Hindlimb muscle (tissue), 1 donor: ENCODE data around the gene TPSB2. TPM values are rescaled to one million over a fixed set of nuclear protein-coding genes. Genes with fewer than 3 reads are reported as not detected.
"Not testable (repeated sequence)": the region's sequence is repeated elsewhere in the genome, so short reads cannot be mapped to it uniquely, and the experiment has no call there.

Experiments
- DNase-seq: peaks from one replicate; pipeline ENCODE4 v3.0.0-alpha.2; 2013
- polyA plus RNA-seq: library from polyadenylated mRNA; unstranded; fragments of 120-200 nt; gene quantifications from one replicate; pipeline ENCODE4 v1.2.1, GENCODE V29; 2013; ENCODE audit not compliant: insufficient read length

Gene TPSB2
- 2.7 TPM for polyA plus RNA-seq

DNA sequence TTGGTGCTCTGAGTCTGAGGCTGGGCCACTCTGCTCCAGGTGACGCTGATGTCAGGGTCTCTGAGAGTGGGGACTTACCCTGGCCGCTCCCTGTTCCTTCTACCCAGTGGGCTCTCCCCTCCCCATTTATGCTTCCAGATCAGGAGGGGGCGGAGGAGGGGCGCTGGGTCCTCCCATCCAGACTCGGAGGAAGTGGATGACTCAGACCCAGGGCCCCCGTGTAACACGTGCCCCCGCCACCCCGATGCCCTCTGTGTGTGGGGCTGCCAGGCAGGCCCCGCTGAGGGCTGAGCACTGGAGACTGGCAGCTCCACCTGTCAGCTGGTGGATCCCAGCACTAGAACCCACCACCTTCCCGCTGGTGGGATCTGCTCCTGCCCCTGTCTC lies at the start of gene TPSB2:
TPSB2 (minus strand) TSS at position 101 of the 387 bp plus-strand sequence. CDS start 233 bp downstream, outside the sequence.
- not testable (repeated sequence) for DNase-seq

DNA sequence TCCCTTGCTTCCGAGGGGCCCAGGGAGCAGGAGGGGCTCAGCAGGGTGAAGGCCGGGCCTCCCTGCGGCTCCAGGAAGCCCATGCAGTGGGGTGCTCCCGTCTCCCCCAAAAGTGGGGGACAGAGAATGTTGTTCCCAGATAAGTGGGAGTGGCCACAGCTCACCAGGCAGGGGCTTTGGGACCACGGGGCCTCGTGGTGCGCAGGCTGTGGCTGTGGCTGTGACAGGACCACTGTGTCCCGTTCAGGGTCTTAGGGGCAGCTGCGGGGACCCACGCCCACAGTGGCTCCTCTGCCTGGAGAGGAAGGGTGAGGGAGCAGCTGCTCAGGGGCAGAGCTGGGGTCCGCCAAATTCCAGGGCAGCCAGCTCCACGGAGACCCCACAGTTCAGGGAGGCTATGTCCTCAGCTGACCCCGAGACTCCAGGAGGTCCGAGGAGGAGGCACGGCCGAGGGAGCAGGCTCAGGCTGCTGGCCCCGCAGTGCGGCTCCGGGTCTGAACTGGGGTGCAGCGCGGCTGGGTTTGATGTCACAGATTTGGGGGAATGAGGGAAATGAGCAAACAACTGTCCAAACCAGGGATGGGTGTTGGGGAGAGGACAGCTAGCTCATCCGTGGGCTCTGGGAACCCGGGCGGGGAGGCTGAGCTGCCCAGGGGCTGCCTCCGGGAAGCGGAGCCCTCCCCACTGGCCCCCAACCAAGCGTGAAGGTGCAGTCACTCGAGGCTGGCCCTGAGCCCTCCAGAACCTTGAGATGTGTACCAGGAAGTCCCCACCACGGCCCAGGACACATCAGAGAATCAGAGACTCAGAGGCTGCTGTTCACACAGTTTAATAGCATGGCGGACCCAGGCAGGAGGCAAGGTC lies 49.3 kb upstream of the TPSB2 start:
- DNase-seq, result no peak

DNA sequence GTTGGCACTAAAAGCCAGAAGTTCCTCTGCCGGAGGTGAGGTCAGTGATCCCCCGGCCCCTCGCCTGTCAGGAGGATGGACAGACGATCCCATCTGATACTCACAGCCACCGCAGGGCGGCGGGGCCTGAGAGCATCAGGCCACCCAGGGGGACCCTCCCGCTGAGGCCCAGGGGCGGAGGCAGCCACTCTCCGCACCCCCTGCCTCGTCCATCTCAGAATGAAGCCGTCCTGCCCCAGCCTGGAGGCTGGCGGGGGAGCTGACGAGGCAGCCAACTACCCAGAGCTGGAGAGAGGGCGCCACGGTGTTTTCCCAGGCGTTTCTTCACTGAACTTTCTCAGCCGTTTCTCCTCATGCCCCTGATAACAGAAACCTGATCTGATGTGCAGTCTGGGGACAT lies 48.5 kb upstream of the TPSB2 start:
- no peak for DNase-seq

DNA sequence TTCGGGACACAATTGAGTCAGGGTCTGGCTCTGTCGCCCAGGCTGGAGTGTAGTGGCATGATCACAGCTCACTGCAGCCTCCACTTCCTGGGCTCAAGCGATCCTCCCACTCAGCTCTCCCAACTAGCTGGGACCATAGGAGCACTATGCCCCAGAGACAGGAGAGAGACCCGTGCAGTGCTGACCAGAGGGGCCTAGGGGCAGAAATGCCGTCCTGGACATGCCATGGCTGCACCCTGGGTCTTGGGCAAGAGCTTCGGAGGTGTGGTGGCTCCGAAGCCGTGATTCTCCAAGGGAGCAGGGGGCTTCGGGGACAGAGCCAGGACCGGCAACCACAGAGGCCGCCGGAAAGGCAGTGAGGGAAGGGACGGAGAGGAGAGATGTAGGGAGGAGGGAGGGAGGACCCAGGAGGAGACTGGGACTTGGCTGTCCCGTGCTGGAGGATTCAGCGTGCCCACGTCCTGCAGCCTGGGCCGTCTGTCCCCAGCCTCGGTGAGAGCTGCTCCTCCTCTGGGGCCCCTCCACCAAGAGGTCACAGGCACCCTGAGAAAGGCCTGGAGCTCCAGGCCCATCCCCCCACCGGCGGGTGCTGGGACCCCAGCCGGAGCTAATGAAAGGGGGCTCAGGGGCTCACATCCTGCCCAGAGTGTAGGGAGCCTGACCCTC lies 47.8 kb upstream of the TPSB2 start:
- DNase-seq, result no peak

DNA sequence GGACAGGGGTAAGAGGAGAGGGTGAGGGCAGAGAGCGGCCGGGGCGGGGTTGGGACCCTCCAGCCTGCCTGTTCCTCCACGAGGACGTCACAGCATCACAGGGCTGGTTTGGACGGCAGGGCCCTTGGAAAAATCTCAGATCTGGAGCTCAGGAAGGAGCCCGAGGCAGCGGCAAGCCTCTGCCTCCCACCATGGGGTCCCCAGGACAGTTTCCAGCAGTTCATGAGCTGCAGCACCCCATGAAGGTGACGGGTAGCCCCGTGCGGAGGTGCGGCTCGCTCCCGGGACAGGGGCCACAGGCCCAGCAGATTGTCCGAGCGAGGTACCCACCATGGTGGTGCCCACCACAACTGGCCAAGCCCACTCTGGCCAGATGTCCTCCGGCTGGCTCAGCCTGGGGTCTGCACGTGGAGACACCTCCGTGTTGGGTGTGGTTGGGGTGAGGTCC lies 47.2 kb upstream of the TPSB2 start:
- no peak for DNase-seq

DNA sequence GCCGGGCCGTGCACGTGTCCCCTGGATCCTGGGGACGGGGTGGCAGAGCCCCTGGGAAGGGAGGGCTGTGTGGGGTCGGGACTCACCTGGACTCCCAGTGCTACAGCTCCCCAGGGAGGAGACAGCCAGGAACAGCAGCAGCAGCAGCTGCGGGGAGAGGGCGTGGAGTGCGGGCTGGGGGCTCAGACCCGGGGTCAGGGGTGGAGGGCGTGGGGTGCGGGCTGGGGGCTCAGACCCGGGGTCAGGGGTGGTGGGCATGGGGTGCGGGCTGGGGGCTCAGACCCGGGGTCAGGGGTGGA lies 46.5 kb upstream of the TPSB2 start:
- DNase-seq, result no peak

DNA sequence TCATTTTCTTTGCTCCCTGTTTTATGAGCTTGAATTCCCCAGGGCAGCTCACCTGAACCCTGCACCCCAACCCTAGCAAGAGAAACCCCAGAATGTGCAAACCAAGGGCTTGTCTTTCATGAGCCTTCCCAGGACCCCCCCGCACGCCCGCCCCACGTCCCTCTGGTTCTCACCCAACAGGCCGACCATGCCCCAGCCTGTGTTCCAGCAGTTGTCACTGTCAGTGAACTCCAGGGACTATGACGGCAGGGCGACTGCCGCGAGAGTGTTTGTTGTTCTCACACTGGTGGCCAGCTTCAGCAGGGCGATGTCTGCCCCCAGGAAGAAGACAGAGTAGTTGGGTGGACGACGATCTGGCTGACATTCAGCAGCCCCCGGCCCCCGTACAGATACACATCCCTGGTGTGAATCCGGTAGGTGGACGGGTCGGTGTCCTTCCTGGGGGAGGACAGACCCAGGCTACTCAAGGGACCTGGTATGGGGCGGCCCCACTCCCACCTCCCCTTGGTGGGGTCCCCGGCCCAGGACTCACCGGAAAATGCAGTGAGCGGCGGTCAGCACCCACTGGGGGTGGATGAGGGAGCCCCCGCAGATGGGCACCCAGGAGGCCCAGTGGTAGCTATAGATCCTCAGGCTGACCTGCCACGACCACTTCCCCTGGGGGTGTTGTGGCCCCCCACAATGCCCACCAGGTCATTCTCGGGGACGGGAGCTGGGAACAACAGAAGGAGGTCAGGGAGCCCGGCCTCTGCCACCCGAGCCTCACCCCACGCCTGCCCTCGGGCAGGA lies 46.0 kb upstream of the TPSB2 start:
- DNase-seq, result no peak

DNA sequence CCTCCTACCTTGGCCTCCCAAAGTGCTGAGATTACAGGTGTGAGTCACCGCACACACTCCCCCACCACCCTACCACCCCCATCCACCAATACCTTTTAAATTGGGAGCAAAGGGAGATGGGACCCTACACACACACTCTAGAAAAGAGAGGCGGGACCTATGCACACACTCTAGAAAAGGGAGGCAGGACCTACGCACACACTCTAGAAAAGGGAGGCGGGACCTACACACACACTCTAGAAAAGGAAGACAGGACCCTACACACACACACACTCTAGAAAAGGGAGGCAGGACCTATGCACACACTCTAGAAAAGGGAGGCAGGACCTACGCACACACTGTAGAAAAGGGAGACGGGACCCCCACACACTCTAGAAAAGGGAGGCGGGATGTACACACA lies 44.8 kb upstream of the TPSB2 start:
- DNase-seq, result no peak

DNA sequence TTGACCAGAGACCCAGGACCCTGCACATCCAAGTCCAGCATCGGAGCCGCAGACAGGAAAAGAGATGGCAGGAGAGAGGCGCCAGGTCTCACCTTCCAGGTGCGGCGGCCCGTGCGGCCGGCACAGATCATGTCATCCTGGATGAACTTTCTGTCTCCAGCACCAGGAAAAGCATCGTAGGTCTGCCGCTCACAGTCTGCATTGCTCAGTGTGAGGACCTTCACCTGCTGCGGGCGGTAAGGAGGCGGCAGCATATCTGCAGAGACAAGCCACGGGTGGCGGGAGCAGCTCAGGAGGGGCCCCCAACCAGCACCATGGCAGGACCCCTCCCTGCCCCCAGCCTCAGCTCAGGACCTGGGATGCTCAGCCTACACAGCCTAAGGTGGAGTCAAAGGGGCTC lies 43.8 kb upstream of the TPSB2 start:
- DNase-seq, result no peak

DNA sequence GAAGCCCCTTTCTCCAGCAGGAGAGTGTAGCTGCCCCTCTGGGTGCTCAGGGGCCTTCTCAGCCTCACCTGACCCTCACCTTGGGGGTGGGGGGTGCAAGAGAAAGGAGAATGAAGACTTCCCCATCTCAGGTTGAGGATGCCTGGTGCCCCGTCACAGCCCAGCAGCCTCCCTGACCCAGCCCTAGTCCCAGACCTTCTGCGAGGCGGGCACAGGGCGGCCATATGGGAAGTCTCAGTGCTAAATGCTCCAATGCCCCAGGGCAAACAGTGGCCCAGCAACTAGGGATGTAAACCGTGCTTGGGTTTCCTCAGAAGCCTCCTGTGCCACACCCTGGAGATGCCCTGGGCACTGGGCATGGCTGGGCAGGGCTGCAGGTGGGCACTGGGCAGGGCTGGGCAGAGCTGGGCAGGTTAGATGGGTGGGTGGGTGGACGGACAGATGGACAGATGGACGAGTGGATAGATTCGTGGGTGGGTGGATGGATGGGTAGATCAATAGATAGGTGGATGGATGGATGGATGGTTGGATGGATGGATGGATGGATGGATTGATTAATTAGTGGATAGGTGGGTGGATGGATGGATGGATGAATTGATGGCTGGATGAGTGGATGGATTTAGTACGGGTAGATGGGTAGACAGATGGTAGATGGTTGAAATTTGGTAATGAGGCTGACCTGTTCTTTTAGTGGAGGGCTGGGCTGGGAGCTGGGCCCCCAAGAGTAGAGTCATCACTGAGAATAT lies 42.6 kb upstream of the TPSB2 start:
- no peak for DNase-seq

DNA sequence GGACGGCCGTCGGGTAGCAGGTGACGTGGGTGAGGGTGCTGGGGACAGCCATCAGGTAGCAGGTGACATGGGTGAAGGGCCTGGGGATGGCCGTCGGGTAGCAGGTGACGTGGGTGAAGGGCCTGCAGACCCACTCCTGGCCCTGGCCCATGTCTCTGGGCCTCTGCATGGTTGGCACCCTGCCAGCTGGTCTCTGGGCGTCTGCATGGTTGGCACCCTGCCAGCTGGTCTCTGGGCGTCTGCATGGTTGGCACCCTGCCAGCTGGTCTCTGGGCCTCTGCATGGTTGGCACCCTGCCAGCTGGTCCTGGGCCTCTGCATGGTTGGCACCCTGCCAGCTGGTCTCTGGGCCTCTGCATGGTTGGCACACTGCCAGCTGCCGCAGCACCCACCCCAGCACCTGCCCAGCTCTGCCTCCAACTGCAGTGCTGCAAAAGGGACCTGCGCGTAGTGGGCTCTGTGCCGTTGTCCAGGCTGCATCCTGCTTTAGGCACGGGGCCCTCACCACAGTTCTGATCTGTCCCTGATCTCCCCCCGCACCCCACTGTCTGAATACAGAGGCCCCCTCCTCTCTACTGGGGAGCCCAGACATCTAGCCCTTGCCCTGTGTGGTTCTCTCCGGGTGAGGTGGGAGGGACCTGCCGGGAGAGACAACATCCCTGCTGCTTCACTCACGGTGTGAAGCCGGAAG lies 41.9 kb upstream of the TPSB2 start:
- not testable (repeated sequence) for DNase-seq

DNA sequence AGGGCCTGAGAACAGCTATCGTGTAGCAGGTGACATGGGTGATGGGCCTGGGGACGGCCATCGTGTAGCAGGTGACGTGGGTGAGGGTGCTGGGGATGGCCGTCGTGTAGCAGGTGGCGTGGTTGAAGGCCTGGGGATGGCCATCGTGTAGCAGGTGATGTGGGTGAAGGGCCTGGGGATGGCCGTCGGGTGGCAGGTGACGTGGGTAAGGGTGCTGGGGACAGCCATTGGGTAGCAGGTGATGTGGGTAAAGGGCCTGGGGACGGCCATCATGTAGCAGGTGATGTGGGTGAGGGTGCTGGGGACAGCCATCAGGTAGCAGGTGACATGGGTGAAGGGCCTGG lies 41.4 kb upstream of the TPSB2 start:
- DNase-seq, result no peak

DNA sequence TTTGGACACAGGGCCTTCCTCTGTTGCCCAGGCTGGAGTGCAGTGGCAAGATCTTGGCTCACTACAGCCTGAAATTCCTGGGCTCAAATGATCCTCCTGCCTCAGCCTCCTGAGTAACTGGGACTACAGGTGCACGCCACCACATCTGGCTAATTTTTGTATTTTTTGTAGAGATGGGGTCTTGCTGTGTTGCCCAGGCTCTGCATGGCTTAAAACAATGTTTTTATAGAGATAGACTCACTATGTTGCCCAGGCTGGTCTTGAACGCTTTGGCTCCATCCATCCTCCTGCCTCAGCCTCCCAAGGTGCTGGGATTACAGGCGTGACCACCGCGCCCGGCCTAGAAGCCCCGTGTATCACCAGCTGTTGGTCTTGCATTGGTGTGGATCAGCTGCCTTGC lies 39.4 kb upstream of the TPSB2 start:
- not testable (repeated sequence) for DNase-seq

DNA sequence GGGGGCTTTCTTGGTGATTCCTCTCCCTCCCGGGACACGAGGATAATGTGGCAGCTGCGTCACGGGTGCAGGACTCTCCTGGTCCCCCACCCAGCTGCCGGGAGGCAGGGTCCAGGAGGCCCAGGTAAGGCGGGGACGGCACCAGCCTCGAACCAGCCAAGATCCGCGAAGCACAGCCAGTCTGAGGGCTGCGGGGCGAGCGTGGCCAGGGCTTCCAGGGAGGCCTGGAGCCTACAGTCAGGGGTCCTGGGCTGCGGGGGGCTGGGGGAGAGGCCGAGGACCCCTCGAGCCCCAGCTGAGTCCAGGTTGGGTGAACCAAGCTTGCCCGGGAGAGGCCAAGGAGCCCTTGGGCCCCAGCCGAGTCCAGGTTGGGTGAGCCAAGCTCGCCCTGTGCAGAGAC lies 35.8 kb upstream of the TPSB2 start:
- DNase-seq, result no peak

DNA sequence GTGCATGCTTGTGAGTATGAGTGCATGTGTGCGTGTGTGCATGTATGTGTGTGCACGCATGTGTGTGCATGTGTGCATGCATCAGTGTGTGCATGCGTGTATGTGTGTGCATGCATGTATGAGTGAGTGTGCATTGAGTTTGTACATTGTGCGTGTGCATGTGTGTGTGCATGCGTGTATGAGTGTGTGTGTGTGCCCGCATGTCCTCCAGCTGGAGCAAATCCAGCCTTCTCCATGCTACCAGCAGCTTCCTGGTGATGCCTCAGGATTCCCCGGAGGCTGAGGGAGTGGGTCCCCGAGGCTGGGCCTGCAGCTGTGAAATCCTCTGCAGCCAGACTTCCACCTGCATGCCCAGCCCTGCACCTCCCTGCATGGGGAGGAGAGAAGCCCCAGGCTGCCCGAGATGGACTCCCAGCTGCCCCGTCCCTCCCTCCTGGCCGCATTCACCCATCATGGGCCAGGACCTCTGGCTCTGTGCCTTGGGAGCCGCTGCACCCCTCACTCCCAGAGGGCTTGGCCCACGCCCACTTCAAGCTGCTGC lies 35.2 kb upstream of the TPSB2 start:
- no peak for DNase-seq

DNA sequence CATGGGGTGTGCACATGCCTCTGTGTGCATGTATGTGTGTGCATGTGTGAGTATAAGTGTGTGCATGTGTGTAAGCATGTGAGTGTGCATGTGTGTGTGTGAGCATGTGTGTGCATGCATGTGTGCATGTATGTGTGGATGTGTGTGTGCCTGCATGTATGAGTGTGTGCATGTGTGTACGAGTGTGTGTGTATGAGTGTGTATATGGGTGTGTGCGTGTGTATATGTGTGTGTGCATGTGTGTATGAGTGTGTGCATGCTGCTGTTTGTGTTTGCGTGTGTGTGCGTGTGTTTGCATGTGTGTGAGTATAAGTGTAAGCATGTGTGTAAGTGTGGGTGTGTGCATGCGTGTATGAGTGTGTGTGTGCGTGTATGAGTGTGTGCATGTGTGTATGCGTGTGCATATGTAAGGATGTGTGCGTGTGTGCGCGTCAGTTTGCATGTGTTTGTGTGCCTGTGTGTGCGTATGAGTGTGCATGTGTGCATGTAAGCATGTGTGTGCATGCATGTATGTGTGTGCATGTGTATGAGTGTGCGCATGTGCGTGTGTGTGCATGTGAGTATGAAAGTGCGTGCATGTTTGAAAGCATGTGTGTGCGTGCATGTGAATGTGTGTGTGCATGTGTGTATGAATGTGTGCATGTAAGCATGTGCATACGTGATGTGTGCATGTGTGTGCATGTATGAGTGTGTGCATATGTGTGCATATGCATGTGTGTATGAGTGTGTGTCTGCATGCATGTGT lies 34.5 kb upstream of the TPSB2 start:
- no peak for DNase-seq

DNA sequence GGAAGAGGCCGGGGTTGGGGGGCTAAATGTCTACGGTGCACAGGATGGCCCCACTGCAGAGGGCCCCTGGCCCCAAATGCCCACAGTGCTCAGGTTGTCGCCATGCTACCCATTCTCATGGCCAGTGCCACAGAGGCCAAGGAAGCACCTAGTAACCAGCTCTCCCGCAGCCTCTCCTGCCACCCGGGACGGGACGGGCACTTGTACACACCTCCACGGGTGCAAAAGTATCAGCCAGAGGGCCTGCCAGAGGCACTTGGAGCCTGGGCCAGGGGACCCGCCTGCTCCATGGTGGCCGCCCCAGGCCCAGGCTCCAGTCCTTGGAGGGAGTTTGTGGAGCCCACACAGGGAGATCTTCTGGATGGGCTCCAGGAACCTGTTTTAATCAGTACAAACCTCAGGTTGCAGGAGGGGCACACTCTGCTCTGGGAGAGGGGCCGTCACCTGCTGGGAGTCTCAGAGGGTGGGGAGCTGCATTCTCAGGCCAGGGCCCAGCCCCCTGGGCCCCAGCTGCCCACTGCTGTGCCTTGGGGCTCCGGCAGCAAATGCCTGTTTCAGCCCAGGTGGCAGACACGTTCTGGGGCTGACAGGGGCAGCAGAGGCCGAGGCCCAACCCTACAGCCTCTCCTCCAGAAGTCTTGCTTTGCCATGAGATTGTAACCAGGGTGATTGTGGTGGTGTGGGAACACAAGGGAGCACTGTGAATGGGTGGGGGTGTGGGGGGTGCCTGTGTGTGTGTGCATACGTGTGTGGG lies 33.8 kb upstream of the TPSB2 start:
- DNase-seq, result no peak

DNA sequence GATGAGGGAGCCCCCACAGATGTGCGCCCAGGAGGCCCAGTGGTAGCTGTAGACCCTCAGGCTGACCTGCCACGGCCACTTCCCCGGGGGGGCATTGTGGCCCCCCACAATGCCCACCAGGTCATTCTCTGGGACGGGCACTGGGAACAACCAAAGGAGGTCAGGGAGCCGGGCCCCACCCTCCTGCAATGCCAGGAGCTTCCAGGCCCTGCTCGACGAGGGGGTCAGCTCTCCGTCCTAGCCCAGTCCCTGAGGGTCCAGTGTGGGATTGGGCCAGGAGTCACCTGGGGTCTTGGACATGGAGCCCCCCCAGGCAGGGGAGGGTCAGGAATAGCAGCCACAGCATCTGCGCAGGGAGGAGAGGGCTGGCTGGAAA lies 32.9 kb upstream of the TPSB2 start:
- no peak for DNase-seq

DNA sequence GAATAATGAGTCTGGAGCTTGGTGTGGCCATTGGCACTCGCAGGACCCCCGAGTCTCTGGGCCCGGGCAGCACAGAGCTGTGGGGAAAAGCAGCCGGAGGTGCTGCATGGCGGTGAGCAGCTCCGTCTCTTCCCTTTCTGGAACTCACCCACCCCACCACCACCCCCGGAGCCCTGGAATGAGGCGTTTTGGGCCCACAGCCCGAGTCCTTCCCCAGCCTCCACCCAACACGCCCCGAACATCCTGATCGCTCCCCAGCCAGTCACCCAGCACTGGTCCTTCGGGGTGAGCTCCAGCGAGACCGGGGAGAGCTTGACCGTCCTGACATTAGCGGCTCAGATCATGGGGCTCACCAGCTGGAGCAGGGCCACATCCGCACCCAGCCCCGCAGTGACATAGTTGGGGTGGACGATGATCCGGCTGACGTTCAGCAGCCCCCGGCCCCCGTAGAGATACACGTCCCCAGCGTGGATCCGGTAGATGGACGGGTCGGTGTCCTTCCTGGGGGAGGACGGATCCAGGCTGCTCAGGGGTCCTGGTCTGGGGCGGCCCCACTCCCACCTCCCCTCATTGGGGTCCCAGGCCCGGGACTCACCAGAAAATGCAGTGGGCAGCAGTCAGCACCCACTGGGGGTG lies 32.3 kb upstream of the TPSB2 start:
- DNase-seq, result no peak
